ENCODE data around the gene APBA2.

Gene APBA2

GRCh38 chr15:28943146-28943545, 57.4 kb downstream of the APBA2 start:
- DNase-seq (ENCODE audit: low read depth): no peak
- no peak overlapping the region for H3K4me3 ChIP-seq (replicated peaks; ENCODE audit: low read depth, low read length)
- TF ChIP-seq CTCF (IDR thresholded peaks at IDR 0.05; ENCODE audit: low read length, missing control alignments): no peak

- no peak for TF ChIP-seq CTCF (IDR thresholded peaks at IDR 0.05; ENCODE audit: low read length, missing control alignments)
- H3K4me3 ChIP-seq (replicated peaks; ENCODE audit: low read depth, low read length): no peak overlapping the region
- no peak for DNase-seq (ENCODE audit: low read depth)
Observed at GRCh38 chr15:28943611-28944230, 57.9 kb downstream of the APBA2 start.

GRCh38 chr15:28944286-28944685, 58.5 kb downstream of the APBA2 start:
- DNase-seq (ENCODE audit: low read depth): no peak
- H3K4me3 ChIP-seq (replicated peaks; ENCODE audit: low read depth, low read length): no peak overlapping the region
- no peak for TF ChIP-seq CTCF (IDR thresholded peaks at IDR 0.05; ENCODE audit: low read length, missing control alignments)

GRCh38 chr15:28944696-28945300, 59.0 kb downstream of the APBA2 start:
- DNase-seq (ENCODE audit: low read depth): no peak
- no peak for TF ChIP-seq CTCF (IDR thresholded peaks at IDR 0.05; ENCODE audit: low read length, missing control alignments)
- H3K4me3 ChIP-seq (replicated peaks; ENCODE audit: low read depth, low read length): no peak overlapping the region

GRCh38 chr15:28945626-28946230, 60.0 kb downstream of the APBA2 start:
- H3K4me3 ChIP-seq (replicated peaks; ENCODE audit: low read depth, low read length): no peak overlapping the region
- no peak for TF ChIP-seq CTCF (IDR thresholded peaks at IDR 0.05; ENCODE audit: low read length, missing control alignments)
- no peak for DNase-seq (ENCODE audit: low read depth)

- no peak overlapping the region for H3K4me3 ChIP-seq (replicated peaks; ENCODE audit: low read depth, low read length)
- DNase-seq (ENCODE audit: low read depth): no peak
- TF ChIP-seq CTCF (IDR thresholded peaks at IDR 0.05; ENCODE audit: low read length, missing control alignments): no peak
Observed at GRCh38 chr15:28946803-28947202, 61.0 kb downstream of the APBA2 start.
